Neural progenitor cell (in vitro differentiated cells): ENCODE data around the gene MYOM1.

Experiments used
- EZH2 ChIP-seq: fragments of 200-600 bp; sonication (generic); IDR thresholded peaks from 2 replicates; pipeline ENCODE4 v1.6.1; 2017; ENCODE audit warnings: antibody characterized with exemption, mild to moderate bottlenecking, moderate library complexity
- TF ChIP-seq, protein P1 (sequence below): fragments of 200-600 bp; sonication (generic); IDR thresholded peaks from 2 replicates; pipeline ENCODE4 v1.5.1; 2017; ENCODE audit warnings: antibody characterized with exemption, mild to moderate bottlenecking

DNA sequence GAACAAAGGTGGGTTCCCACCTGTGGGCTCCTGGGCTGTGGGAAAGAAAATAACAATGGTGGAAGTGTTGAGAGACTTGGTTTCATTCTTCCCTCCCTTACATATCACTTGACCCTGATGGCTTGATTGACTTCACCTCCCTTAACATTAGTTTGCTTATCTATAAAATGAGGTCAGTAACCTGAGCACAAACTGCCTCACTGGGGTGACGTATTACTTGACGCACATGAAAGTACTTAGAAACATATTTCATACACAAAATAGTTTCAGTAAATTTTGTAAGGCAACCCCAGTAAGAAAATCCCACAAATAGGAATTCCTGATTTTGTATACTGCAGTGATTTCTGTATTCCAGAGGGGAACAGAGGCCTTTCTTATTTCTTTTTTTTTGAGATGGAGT is 177.4 kb downstream of the MYOM1 start:
- TF ChIP-seq, protein P1, sequence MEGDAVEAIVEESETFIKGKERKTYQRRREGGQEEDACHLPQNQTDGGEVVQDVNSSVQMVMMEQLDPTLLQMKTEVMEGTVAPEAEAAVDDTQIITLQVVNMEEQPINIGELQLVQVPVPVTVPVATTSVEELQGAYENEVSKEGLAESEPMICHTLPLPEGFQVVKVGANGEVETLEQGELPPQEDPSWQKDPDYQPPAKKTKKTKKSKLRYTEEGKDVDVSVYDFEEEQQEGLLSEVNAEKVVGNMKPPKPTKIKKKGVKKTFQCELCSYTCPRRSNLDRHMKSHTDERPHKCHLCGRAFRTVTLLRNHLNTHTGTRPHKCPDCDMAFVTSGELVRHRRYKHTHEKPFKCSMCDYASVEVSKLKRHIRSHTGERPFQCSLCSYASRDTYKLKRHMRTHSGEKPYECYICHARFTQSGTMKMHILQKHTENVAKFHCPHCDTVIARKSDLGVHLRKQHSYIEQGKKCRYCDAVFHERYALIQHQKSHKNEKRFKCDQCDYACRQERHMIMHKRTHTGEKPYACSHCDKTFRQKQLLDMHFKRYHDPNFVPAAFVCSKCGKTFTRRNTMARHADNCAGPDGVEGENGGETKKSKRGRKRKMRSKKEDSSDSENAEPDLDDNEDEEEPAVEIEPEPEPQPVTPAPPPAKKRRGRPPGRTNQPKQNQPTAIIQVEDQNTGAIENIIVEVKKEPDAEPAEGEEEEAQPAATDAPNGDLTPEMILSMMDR: no peak
- no peak for TF ChIP-seq EZH2
